ENCODE measurements around the gene IFITM2.

DNA sequence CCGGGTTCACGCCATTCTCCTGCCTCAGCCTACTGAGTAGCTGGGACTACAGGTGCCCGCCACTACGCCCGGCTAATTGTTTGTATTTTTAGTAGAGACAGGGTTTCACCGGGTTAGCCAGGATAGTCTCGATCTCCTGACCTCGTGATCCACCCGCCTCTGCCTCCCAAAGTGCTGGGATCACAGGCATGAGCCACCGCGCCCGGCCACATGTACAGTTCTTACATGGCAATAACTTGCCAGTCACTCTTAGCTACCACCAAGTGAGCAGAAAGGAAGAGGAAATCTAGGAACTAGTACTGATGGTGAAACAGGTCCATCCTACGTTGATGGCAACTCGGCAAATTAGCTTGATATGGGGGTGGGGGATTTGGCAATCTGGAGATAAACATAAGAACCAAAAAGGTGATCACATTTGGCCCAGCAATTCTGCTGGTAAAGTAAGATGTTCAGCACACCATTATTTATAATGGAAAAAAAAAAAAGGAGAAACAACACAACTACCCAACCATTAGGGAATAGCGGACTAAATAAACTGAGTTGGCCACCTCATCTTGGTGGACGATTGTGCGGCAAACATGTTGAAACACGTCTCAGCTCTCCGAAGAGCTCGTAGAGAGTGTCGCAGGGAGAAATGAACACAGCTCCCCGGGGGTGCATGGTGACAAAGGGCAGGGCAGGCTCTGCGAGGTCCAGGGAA, 24.1 kb upstream of the IFITM2 start:
- TF ChIP-seq, protein P1, sequence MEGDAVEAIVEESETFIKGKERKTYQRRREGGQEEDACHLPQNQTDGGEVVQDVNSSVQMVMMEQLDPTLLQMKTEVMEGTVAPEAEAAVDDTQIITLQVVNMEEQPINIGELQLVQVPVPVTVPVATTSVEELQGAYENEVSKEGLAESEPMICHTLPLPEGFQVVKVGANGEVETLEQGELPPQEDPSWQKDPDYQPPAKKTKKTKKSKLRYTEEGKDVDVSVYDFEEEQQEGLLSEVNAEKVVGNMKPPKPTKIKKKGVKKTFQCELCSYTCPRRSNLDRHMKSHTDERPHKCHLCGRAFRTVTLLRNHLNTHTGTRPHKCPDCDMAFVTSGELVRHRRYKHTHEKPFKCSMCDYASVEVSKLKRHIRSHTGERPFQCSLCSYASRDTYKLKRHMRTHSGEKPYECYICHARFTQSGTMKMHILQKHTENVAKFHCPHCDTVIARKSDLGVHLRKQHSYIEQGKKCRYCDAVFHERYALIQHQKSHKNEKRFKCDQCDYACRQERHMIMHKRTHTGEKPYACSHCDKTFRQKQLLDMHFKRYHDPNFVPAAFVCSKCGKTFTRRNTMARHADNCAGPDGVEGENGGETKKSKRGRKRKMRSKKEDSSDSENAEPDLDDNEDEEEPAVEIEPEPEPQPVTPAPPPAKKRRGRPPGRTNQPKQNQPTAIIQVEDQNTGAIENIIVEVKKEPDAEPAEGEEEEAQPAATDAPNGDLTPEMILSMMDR (conservative IDR thresholded peaks at IDR 0.05 in 1 of 2, IDR thresholded peaks at IDR 0.05 in 1 of 2; ENCODE audit: low read depth in 1 of 2, low read length in 2 of 2) = no peak
- no peak for TF ChIP-seq EZH2 (IDR thresholded peaks at IDR 0.05; ENCODE audit: low read length, missing control alignments)

Measured in fibroblast of lung (primary cell).